Measurements from ENCODE around the gene SLC16A8.

SLC16A8 gene

GRCh38 chr22:38106814-38107578 is 23.0 kb upstream of the SLC16A8 start:
- H3K36me3 ChIP-seq (replicated peaks; ENCODE audit: insufficient read depth, low read length): no peaks in the 10 kb centered on the region
- no peak overlapping the region for H3K27ac ChIP-seq (ENCODE audit: low read length)
- no peaks in the 10 kb centered on the region for H3K9me2 ChIP-seq (replicated peaks; ENCODE audit: insufficient read depth, low read length)
- no peaks in the 10 kb centered on the region for H3K79me2 ChIP-seq (ENCODE audit: low read length)
- H3K9me3 ChIP-seq (replicated peaks; ENCODE audit: insufficient read depth, low read length): no peaks in the 10 kb centered on the region
- H3K4me1 ChIP-seq (ENCODE audit: low read length): peaks cover 7% of the 10 kb centered on the region
- H3K9ac ChIP-seq (ENCODE audit: low read length): no peak overlapping the region
- peaks cover 8% of the 10 kb centered on the region for H3F3A ChIP-seq (ENCODE audit: insufficient read depth, low read length)
- no peak overlapping the region for H3K4me3 ChIP-seq (ENCODE audit: low read length)
- no peak for DNase-seq
- no peak overlapping the region for H3K4me2 ChIP-seq (ENCODE audit: low read depth, low read length)
- no peaks in the 10 kb centered on the region for H4K20me1 ChIP-seq (ENCODE audit: insufficient read depth, low read length)
- TF ChIP-seq CTCF (IDR thresholded peaks at IDR 0.05; ENCODE audit: low read length) (no peak), EZH2 (optimal IDR thresholded peaks at IDR 0.05; ENCODE audit: low read depth, low read length) (no peak), EZH2phosphoT487 (IDR thresholded peaks at IDR 0.05; ENCODE audit: low read length) (no peak)
- no peaks in the 10 kb centered on the region for H3K27me3 ChIP-seq (replicated peaks; ENCODE audit: insufficient read depth, low read length)
- no peak overlapping the region for H2AFZ ChIP-seq (ENCODE audit: low read length)

- Histone ChIP-seq H3K9me3 (replicated peaks; ENCODE audit: insufficient read depth, low read length) (no peaks in the 10 kb centered on the region), H3K36me3 (replicated peaks; ENCODE audit: insufficient read depth, low read length) (no peaks in the 10 kb centered on the region), H2AFZ (ENCODE audit: low read length) (no peak overlapping the region), H3K4me2 (ENCODE audit: low read depth, low read length) (no peak overlapping the region), H3K79me2 (ENCODE audit: low read length) (no peaks in the 10 kb centered on the region), H3F3A (ENCODE audit: insufficient read depth, low read length) (peaks cover 8% of the 10 kb centered on the region), H3K9ac (ENCODE audit: low read length) (no peak overlapping the region), H3K27me3 (replicated peaks; ENCODE audit: insufficient read depth, low read length) (no peaks in the 10 kb centered on the region), H3K4me1 (ENCODE audit: low read length) (peaks cover 7% of the 10 kb centered on the region), H3K9me2 (replicated peaks; ENCODE audit: insufficient read depth, low read length) (no peaks in the 10 kb centered on the region), H3K27ac (ENCODE audit: low read length) (no peak overlapping the region), H4K20me1 (ENCODE audit: insufficient read depth, low read length) (no peaks in the 10 kb centered on the region), H3K4me3 (ENCODE audit: low read length) (no peak overlapping the region)
- DNase-seq: peak; percentile 15
- TF ChIP-seq CTCF (IDR thresholded peaks at IDR 0.05; ENCODE audit: low read length) (peak; percentile 27), EZH2 (optimal IDR thresholded peaks at IDR 0.05; ENCODE audit: low read depth, low read length) (no peak), EZH2phosphoT487 (IDR thresholded peaks at IDR 0.05; ENCODE audit: low read length) (no peak)
These were observed 20.1 kb upstream of the SLC16A8 start for GRCh38 chr22:38104084-38104483.

GRCh38 chr22:38103641-38104040 is 19.7 kb upstream of the SLC16A8 start:
- TF ChIP-seq CTCF (IDR thresholded peaks at IDR 0.05; ENCODE audit: low read length) (no peak), EZH2phosphoT487 (IDR thresholded peaks at IDR 0.05; ENCODE audit: low read length) (no peak)
- H3K9me2 ChIP-seq (replicated peaks; ENCODE audit: insufficient read depth, low read length): no peaks in the 10 kb centered on the region
- H3K9me3 ChIP-seq (replicated peaks; ENCODE audit: insufficient read depth, low read length): no peaks in the 10 kb centered on the region
- no peak for DNase-seq
- H3K4me2 ChIP-seq (ENCODE audit: low read depth, low read length): no peak overlapping the region
- H3K4me1 ChIP-seq (ENCODE audit: low read length): peaks cover 7% of the 10 kb centered on the region
- H2AFZ ChIP-seq (ENCODE audit: low read length): no peak overlapping the region
- H4K20me1 ChIP-seq (ENCODE audit: insufficient read depth, low read length): no peaks in the 10 kb centered on the region
- H3K36me3 ChIP-seq (replicated peaks; ENCODE audit: insufficient read depth, low read length): no peaks in the 10 kb centered on the region
- no peak overlapping the region for H3K4me3 ChIP-seq (ENCODE audit: low read length)
- no peaks in the 10 kb centered on the region for H3K79me2 ChIP-seq (ENCODE audit: low read length)
- H3F3A ChIP-seq (ENCODE audit: insufficient read depth, low read length): peaks cover 8% of the 10 kb centered on the region
- no peak overlapping the region for H3K27ac ChIP-seq (ENCODE audit: low read length)
- no peak overlapping the region for H3K9ac ChIP-seq (ENCODE audit: low read length)
- H3K27me3 ChIP-seq (replicated peaks; ENCODE audit: insufficient read depth, low read length): no peaks in the 10 kb centered on the region
